ENCODE results near the gene TMEM120A.

DNA sequence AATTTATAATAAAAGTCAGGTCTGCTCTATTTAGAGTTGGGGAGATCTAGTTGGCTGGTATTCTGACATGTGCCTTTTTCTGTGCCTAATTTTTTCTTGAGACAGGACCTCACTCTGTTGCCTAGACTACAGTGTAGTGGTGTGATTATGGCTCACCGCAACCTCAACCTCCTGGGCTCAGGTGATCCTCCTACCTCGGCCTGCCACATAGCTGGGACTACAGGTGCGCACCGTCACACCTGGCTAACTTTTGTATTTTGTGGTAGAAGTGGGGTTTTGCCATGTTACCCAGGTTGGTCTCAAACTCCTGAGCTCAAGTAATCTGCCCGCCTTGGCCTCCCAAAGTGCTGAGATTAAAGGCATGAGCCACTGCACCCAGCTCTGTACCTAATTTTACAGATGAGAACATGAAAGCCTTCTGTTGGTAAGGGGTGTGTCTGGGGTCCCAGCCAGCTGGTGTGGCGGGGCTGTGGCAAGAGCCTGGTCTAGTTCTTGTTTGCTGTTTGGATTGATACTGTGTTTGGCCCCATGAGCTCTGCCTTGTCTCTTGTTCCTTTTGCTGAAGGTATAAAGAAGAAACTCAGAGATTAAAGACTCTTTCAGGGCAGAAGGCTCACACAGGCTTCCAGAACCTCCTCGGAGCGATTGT is 48.1 kb downstream of the TMEM120A start:
- TF ChIP-seq SUZ12 (IDR thresholded peaks at IDR 0.05; ENCODE audit: extremely low read depth, insufficient read depth, insufficient read length) (no peak), YY1 (IDR thresholded peaks at IDR 0.05; ENCODE audit: insufficient read depth, insufficient read length) (no peak), ZNF274 (IDR thresholded peaks at IDR 0.05; ENCODE audit: low read depth, low read length) (no peak)
